ENCODE measurements around the gene CPZ. TPM values are rescaled to one million over a fixed set of nuclear protein-coding genes. Genes with fewer than 3 reads are reported as not detected.

Gene CPZ
- total RNA-seq: not detected
- polyA plus RNA-seq: under 1 TPM; 0.04 to 0.30 (median 0.08) TPM
- long read RNA-seq, donor 1: 0 reads
- long read RNA-seq, donor 2: 0 reads

DNA sequence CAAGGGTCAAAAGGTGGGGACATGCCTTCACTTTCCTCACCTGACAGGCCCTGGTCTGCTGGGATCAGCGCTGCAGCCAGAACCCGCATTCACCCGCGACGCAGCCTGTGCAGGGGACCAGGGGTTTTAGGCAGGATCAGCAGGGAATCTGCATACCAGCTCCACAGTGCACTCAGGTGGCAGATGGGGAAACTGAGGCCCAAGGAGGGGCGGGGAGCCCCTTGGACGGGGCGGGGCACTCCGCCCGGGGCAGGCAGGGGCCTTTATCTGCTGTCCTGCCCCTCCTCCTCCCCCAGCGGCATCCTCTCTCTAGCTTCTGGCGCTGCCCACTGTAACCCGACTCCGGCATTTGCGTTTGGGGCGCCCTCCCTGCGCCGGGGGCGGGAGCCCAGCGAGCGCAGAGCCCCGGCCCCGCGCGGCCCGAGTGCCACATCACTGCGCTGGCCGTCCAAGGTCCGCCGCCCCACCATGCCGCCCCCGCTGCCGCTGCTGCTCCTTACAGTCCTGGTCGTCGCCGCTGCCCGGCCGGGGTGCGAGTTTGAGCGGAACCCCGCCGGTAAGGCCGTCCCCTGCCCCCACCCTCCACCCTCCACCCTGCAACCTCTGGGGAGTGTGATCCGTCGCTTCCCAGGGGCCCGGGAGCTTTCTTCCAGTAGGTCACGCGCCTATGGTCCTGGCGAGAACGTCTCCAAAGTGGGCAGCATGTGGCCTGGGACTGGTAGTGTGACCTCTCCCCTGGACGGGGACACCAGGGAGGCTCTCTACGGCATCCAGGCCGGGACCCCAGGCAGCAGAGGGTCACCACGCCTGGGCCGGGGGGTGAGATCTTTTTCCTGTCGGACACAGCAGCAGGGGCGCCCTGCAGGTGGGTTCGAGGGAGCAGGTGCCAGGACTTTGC is at the start of gene CPZ:
TSS of gene CPZ (plus strand) at position 400 of the 898 bp plus-strand sequence. CDS start at position 469, 69 bp downstream.
- WGBS, 3 donors: 2 to 7% (median 5%) methylated on average over 40 to 58 of the region's 58 CpGs
- Histone ChIP-seq H3K27me3 (ENCODE audit: insufficient read depth in 3 of 3, low read length in 2 of 3) (peaks cover 0 to 68% (median 20%) of the 10 kb centered on the region in 3 donors), H3K36me3 (ENCODE audit: insufficient read depth in 1 of 2, low read depth in 1 of 2) (no peaks in the 10 kb centered on the region), H3K4me3 (no peak within 1 kb of the TSS), H3K27ac (no peak within 1 kb of the TSS), H3K4me1 (no peaks in the 10 kb centered on the region), H3K9me3 (no peaks in the 10 kb centered on the region)
- TF ChIP-seq, protein P1, sequence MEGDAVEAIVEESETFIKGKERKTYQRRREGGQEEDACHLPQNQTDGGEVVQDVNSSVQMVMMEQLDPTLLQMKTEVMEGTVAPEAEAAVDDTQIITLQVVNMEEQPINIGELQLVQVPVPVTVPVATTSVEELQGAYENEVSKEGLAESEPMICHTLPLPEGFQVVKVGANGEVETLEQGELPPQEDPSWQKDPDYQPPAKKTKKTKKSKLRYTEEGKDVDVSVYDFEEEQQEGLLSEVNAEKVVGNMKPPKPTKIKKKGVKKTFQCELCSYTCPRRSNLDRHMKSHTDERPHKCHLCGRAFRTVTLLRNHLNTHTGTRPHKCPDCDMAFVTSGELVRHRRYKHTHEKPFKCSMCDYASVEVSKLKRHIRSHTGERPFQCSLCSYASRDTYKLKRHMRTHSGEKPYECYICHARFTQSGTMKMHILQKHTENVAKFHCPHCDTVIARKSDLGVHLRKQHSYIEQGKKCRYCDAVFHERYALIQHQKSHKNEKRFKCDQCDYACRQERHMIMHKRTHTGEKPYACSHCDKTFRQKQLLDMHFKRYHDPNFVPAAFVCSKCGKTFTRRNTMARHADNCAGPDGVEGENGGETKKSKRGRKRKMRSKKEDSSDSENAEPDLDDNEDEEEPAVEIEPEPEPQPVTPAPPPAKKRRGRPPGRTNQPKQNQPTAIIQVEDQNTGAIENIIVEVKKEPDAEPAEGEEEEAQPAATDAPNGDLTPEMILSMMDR (IDR thresholded peaks at IDR 0.05): no peak
- ATAC-seq: no peak
- no peak for DNase-seq
- intact Hi-C loops (cut with DNase I): loop anchor here (5.0 to 10.0 kb wide), 2 partner anchors 128 to 350 kb away; no protein-coding TSS in a partner anchor

DNA sequence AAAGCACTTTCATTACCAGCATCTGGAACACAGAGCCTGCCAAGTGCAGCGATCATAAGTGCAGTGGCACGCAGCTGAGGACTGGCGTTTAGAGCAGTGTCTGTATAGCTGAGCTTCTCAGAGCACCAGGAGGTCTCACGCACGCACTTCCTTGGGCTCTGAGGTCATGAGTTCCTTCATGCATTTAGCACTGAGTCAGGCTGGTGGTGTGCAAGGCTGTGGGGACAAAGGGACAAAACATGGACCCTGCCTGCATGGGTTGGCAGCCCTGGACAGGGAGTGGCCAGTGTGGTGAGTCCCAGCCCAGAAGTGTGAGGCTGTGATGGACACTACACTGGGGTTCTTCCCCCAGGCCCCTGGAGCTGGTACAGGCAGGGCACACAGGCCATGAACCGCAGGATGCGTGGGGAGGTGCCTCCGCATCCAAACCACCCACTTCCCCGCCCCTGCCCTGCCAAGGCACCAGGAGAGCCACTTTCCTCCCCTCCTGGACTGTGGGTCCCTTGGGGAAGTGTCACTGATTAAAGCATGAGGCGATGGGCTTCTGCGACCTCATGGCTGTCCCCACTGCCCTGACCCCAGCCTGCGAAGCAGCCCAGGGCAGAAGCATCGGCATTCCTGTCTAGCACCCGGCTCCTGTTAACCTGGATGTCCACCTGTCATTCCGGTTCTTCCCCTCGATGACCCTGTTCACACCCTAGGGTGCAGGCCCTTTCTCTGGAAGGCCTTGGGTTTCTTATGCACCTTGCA is 49.6 kb upstream of the CPZ start:
- no peak overlapping the region for H3K27ac ChIP-seq
- DNase-seq (no peak), ATAC-seq (no peak)
- TF ChIP-seq, protein P1 (IDR thresholded peaks at IDR 0.05): no peak
- H3K4me3 ChIP-seq: no peak overlapping the region
- no peaks in the 10 kb centered on the region for H3K9me3 ChIP-seq
- H3K36me3 ChIP-seq (ENCODE audit: insufficient read depth in 1 of 2, low read depth in 1 of 2): no peaks in the 10 kb centered on the region
- intact Hi-C loops (cut with DNase I): no loop called here
- 87 to 90% (median 88%) methylated on average over 16 of the region's 16 CpGs for WGBS, 3 donors
- peaks cover 0 to 10% (median 0%) of the 10 kb centered on the region in 3 donors for H3K27me3 ChIP-seq (ENCODE audit: insufficient read depth in 3 of 3, low read length in 2 of 3)
- H3K4me1 ChIP-seq: no peaks in the 10 kb centered on the region

DNA sequence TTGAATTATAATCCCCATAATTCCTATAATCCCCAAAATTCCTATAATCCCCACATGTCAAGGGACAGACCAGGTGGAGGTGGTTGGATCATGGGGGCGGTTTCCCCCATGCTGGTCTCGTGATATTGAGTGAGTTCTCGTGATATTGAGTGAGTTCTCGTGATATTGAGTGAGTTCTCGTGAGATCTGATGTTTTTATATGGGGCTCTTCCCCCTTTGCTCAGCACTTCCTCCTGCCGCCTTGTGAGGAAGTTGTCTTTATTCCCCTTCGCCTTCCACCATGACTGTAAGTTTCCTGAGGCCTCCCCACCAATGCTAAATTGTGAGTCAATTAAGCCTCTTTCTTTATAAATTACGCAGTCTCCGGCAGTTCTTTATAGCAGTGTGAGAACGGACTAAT is 48.9 kb upstream of the CPZ start:
- H3K4me1 ChIP-seq: no peaks in the 10 kb centered on the region
- TF ChIP-seq, protein P1 (IDR thresholded peaks at IDR 0.05): no peak
- 90 to 95% (median 93%) methylated on average over 10 of the region's 10 CpGs for WGBS, 3 donors
- H3K36me3 ChIP-seq (ENCODE audit: insufficient read depth in 1 of 2, low read depth in 1 of 2): no peaks in the 10 kb centered on the region
- no peak overlapping the region for H3K4me3 ChIP-seq
- no peak overlapping the region for H3K27ac ChIP-seq
- no peak for ATAC-seq
- H3K27me3 ChIP-seq (ENCODE audit: insufficient read depth in 3 of 3, low read length in 2 of 3): peaks cover 0 to 10% (median under 1%) of the 10 kb centered on the region in 3 donors
- no peak for DNase-seq
- no peaks in the 10 kb centered on the region for H3K9me3 ChIP-seq
- intact Hi-C loops (cut with DNase I): no loop called here

DNA sequence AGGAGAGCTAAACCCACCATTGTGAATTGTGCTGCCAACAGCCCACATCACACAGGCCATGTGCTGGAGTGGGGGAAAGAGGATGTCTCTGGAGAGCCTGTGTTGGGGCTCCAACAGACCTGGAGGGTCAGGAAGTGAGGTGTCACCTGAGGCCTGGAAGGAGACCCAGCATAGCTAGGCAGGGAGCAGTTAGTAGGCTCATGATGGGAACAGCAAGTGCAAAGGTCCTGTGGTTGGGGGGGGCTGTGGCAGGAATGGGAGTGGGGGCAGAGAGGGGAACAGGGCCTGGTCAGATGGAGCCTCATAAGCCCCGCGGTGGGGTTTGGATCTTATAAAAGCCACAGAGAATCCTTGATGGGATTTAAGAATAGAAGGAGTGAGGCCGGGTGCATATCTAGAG is 48.3 kb upstream of the CPZ start:
- DNase-seq (no peak), ATAC-seq (no peak)
- WGBS, 3 donors: 89 to 97% (median 90%) methylated on average over 3 of the region's 3 CpGs

More for the DNA sequence above, 48.3 kb upstream of the CPZ start:
- H3K27ac ChIP-seq: no peak overlapping the region
- H3K9me3 ChIP-seq: no peaks in the 10 kb centered on the region
- peaks cover 0 to 6% (median 2%) of the 10 kb centered on the region in 3 donors for H3K27me3 ChIP-seq (ENCODE audit: insufficient read depth in 3 of 3, low read length in 2 of 3)
- no peaks in the 10 kb centered on the region for H3K4me1 ChIP-seq
- no peaks in the 10 kb centered on the region for H3K36me3 ChIP-seq (ENCODE audit: insufficient read depth in 1 of 2, low read depth in 1 of 2)
- no peak overlapping the region for H3K4me3 ChIP-seq
- intact Hi-C loops (cut with DNase I): no loop called here
- TF ChIP-seq, protein P1 (IDR thresholded peaks at IDR 0.05): no peak
